ENCODE measurements around the gene TFDP2. TPM values are rescaled to one million over a fixed set of nuclear protein-coding genes. Genes with fewer than 3 reads are reported as not detected.

Gene TFDP2
- total RNA-seq, 1 experiment from 2014 or later = 55.4 TPM

- TF ChIP-seq MAX (IDR thresholded peaks at IDR 0.05) (no peak), JUND (IDR thresholded peaks at IDR 0.05) (no peak), REST (IDR thresholded peaks at IDR 0.05; ENCODE audit: low read depth) (no peak), CBX3 (IDR thresholded peaks at IDR 0.05; ENCODE audit: low read depth) (no peak), EGR1 (IDR thresholded peaks at IDR 0.05; ENCODE audit: low read depth) (no peak), ATF3 (IDR thresholded peaks at IDR 0.05) (no peak), SIN3A (IDR thresholded peaks at IDR 0.05; ENCODE audit: low read depth) (no peak)
- no TSS peak for BruUV-seq (replicated peaks)
These were observed 42.8 kb downstream of the TFDP2 start for GRCh38 chr3:142106548-142106947.

GRCh38 chr3:142105991-142106390 is 43.4 kb downstream of the TFDP2 start:
- Histone ChIP-seq H3K27me3 (ENCODE audit: insufficient read depth, low read length) (no peaks in the 10 kb centered on the region), H3K4me2 (ENCODE audit: low read length) (no peak overlapping the region), H3K79me2 (ENCODE audit: insufficient read depth, low read length) (no peaks in the 10 kb centered on the region), H3K4me3 (replicated peaks in 1 of 2; ENCODE audit: low read depth in 1 of 2, low read length in 2 of 2) (no peak overlapping the region), H3K36me3 (ENCODE audit: control insufficient read depth in 1 of 2, insufficient read depth in 2 of 2, low read length in 2 of 2) (no peaks in the 10 kb centered on the region), H4K20me1 (ENCODE audit: insufficient read depth) (no peaks in the 10 kb centered on the region), H3K4me1 (ENCODE audit: control insufficient read depth in 1 of 2, insufficient read depth in 2 of 2, low read length in 2 of 2) (no peaks in the 10 kb centered on the region), H3K9ac (ENCODE audit: low read length) (no peak overlapping the region), H3K27ac (ENCODE audit: low read depth, low read length) (no peak overlapping the region), H2AFZ (ENCODE audit: low read depth, low read length, poor library complexity, severe bottlenecking) (no peak overlapping the region), H3K9me2 (ENCODE audit: insufficient read depth) (no peaks in the 10 kb centered on the region), H3K9me3 (ENCODE audit: control insufficient read depth in 1 of 2, insufficient read depth in 1 of 2, low read depth in 1 of 2, low read length in 2 of 2) (no peaks in the 10 kb centered on the region)
- ChIA-PET RAD21 (ENCODE audit: low non-redundant PET in 1 of 2, low total read pairs in 2 of 2, uncharacterized antibody in 2 of 2, unreplicated experiment in 2 of 2) (no interaction called here), CTCF (no interaction called here), POLR2A (no interaction called here)
- no TSS peak for BruUV-seq (replicated peaks)
- ATAC-seq (no peak), DNase-seq (ENCODE audit: low read depth, low spot score) (no peak)
- intact Hi-C loops (cut with micrococcal nuclease) = no loop called here
- TF ChIP-seq MAX (IDR thresholded peaks at IDR 0.05) = no peak
- TF ChIP-seq POLR2A (IDR thresholded peaks at IDR 0.05; ENCODE audit: borderline replicate concordance, extremely low read depth, insufficient read depth, insufficient read length) = no peak
- no peak for TF ChIP-seq CEBPB (IDR thresholded peaks at IDR 0.05; ENCODE audit: low read depth)
- no peak for TF ChIP-seq EZH2phosphoT487 (IDR thresholded peaks at IDR 0.05; ENCODE audit: borderline replicate concordance)
- no peak for TF ChIP-seq CBX3 (IDR thresholded peaks at IDR 0.05; ENCODE audit: low read depth)
- no peak for TF ChIP-seq SIN3A (IDR thresholded peaks at IDR 0.05; ENCODE audit: low read depth)
- TF ChIP-seq ZNF274 (IDR thresholded peaks at IDR 0.05; ENCODE audit: low read depth, low read length) = no peak
- TF ChIP-seq SP1 (IDR thresholded peaks at IDR 0.05; ENCODE audit: low read depth) = no peak
- TF ChIP-seq SRF (IDR thresholded peaks at IDR 0.05; ENCODE audit: low read depth) = no peak
- no peak for TF ChIP-seq ZBTB33 (IDR thresholded peaks at IDR 0.05; ENCODE audit: extremely low read depth, insufficient replicate concordance, low read length)
- TF ChIP-seq YY1 (IDR thresholded peaks at IDR 0.05; ENCODE audit: extremely low read depth, insufficient replicate concordance, low read depth, low read length) = no peak
- no peak for TF ChIP-seq ATF3 (IDR thresholded peaks at IDR 0.05)

More at GRCh38 chr3:142106548-142106947, 42.8 kb downstream of the TFDP2 start:
- Histone ChIP-seq H3K9ac (ENCODE audit: low read length) (no peak overlapping the region), H3K79me2 (ENCODE audit: insufficient read depth, low read length) (no peaks in the 10 kb centered on the region), H3K9me3 (ENCODE audit: control insufficient read depth in 1 of 2, insufficient read depth in 1 of 2, low read depth in 1 of 2, low read length in 2 of 2) (no peaks in the 10 kb centered on the region), H3K4me2 (ENCODE audit: low read length) (no peak overlapping the region), H2AFZ (ENCODE audit: low read depth, low read length, poor library complexity, severe bottlenecking) (no peak overlapping the region), H4K20me1 (ENCODE audit: insufficient read depth) (no peaks in the 10 kb centered on the region), H3K4me1 (ENCODE audit: control insufficient read depth in 1 of 2, insufficient read depth in 2 of 2, low read length in 2 of 2) (no peaks in the 10 kb centered on the region), H3K9me2 (ENCODE audit: insufficient read depth) (no peaks in the 10 kb centered on the region), H3K27me3 (ENCODE audit: insufficient read depth, low read length) (no peaks in the 10 kb centered on the region), H3K27ac (ENCODE audit: low read depth, low read length) (no peak overlapping the region), H3K4me3 (replicated peaks in 1 of 2; ENCODE audit: low read depth in 1 of 2, low read length in 2 of 2) (no peak overlapping the region), H3K36me3 (ENCODE audit: control insufficient read depth in 1 of 2, insufficient read depth in 2 of 2, low read length in 2 of 2) (no peaks in the 10 kb centered on the region)
- ChIA-PET POLR2A (no interaction called here), RAD21 (ENCODE audit: low non-redundant PET in 1 of 2, low total read pairs in 2 of 2, uncharacterized antibody in 2 of 2, unreplicated experiment in 2 of 2) (no interaction called here), CTCF (no interaction called here)
- no peak for ATAC-seq
- intact Hi-C loops (cut with micrococcal nuclease) = no loop called here
- no peak for DNase-seq (ENCODE audit: low read depth, low spot score)

Data from HCT116 (cell line).